NT2/D1 (cell line): ENCODE results near the gene CTRL.

Source experiments
- SUZ12 ChIP-seq: IDR thresholded peaks from 2 replicates; pipeline ENCODE4 v1.6.1; 2011; ENCODE audit not compliant: insufficient read length, insufficient read depth; ENCODE audit errors: extremely low read depth
- YY1 ChIP-seq: IDR thresholded peaks from 2 replicates; pipeline ENCODE4 v1.6.1; 2011; ENCODE audit not compliant: insufficient read length, insufficient read depth

DNA sequence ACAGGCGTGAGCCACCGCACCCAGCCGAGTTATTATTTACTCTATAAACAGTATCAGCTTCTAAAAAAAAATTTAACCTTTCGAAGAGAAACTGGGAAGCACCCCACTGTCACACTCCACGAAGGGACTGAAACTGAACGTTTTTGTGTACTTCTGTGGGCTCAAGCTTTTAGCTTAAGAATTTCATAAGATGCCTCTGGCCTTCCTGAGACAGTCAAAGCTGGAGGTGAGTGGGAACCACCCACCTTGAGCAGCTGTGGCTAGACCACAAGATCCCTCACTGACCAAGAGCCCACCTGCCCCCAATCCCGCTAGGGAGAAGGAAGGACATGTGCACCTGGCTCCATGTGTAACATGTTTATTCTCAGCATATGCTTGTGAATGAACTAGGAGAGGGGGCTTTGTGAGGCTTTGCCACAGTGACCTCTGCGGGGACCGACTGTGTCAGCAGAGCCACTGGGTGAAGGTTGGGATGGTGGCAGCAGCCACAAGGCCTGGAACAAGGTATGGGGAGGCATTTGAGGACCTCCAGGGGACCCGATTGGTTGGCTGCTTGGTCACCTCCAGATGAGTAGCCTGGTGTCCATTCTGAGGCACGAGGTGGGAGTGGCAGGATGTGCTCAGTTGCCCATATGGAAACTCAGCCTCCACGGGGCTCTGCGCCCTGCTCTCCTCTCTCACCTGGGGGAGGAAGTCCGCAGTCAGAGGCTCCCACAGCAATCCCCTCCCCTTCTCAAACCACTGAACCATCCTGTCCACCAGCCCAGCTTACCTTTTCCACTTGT lies 43.9 kb upstream of the CTRL start:
- TF ChIP-seq SUZ12 (no peak), YY1 (no peak)
